Pancreas (tissue), 10 donors: ENCODE measurements around the gene IMMP2L. TPM values are rescaled to one million over a fixed set of nuclear protein-coding genes. Genes with fewer than 3 reads are reported as not detected.
A peak's percentile ranks its signal among the peaks of the same experiment; 100 is the strongest.

ENCODE experiments used
- ATAC-seq, 4 donors: fragments of 200-7000 bp; cut with Tn5 transposase; one replicate each; pipeline versions ENCODE4 v1.8.0 to v1.9.1; 2020; ENCODE audit warnings: mild to moderate bottlenecking in 4 of 4, moderate library complexity in 4 of 4
- DNase-seq, 6 donors: peaks; one replicate each; pipeline ENCODE4 v3.0.0-alpha.2; 2020
- FAIRE-seq: peaks from 2 replicates; lab custom pipeline; 2012; peaks lifted over from hg19 to GRCh38; lab: Jason Lieb, UNC
- H3K27ac ChIP-seq, 4 donors: fragments of 200-600 bp; sonication (generic); 1 replicate in 3 of 4; 2 replicates in 1 of 4; pipeline versions ENCODE4 v1.5.0 to v1.8.0; 2020
- H3K27me3 ChIP-seq, 4 donors: fragments of 200-600 bp; one replicate each; pipeline ENCODE4 v1.8.0; 2021
- H3K36me3 ChIP-seq, 3 donors: fragments of 200-600 bp; sonication (generic) in 1 of 3; one replicate each; pipeline versions ENCODE4 v1.5.0 to v1.8.0; 2020 to 2021
- H3K4me1 ChIP-seq, 3 donors: fragments of 200-600 bp; one replicate each; pipeline ENCODE4 v1.8.0; 2021
- H3K4me3 ChIP-seq, 4 donors: fragments of 200-600 bp; sonication (generic) in 2 of 4; one replicate each; pipeline versions ENCODE4 v1.5.0 to v1.8.0; 2020 to 2021
- H3K9me3 ChIP-seq, 4 donors: fragments of 200-600 bp; one replicate each; pipeline ENCODE4 v1.8.0; 2021
- WGBS, 2 donors: extraction: QIAGEN DNeasy Blood & Tissue Kit; methylation state at CpG; one replicate each; pipeline ENCODE4 v1.1.7; 2013; 5-methylcytosine and 5-hydroxymethylcytosine counted together
- intact Hi-C, 3 donors: fragments of 100-400 bp; cut with DNase I; formaldehyde crosslinking; loops; one replicate each; pipeline versions ENCODE4 v1.11.1 to v1.14.2; 2022
- polyA plus RNA-seq, 2 donors: library from polyadenylated mRNA; stranded (reverse); fragments of 200-250 nt; gene quantifications; one replicate each; pipeline ENCODE4 v1.2.3, GENCODE V29; 2013
- total RNA-seq, 6 donors: library from RNA; stranded (reverse); fragmentation: NEBNext Ultra II Directional in 4 of 6; extraction: Animal tissue kit (Norgen Biotek cat#: 25700) in 4 of 6; gene quantifications; one replicate each; pipeline versions ENCODE4 v1.2.1 to v1.2.4, GENCODE V29; 2021 to 2023
- TF ChIP-seq, protein P1 (sequence below), 4 donors: fragments of 200-600 bp; sonication (generic) in 3 of 4; IDR thresholded peaks; one replicate each; pipeline versions ENCODE4 v1.5.0 to v1.8.0; 2021; ENCODE audit warnings: antibody characterized with exemption in 4 of 4
- donor health status: healthy with polysubstance abuse.
- donor health status: DM: no; HTN: no; CAD: no; lungs with moderate emphysema.
- donor health status: DM: no; HTN: no; CAD: no.
- donor health status: control.
- donor health status: control.
- donor health status: Bipolar disorder and iron deficiency.
- donor health status: DM: yes; HTN: yes; CAD: no.
- donor health status: DM: no; HTN: no; CAD: no.
- donor health status: DM: no; HTN: no; CAD: no.
- donor health status: DM: yes; HTN: yes; CAD: no.

Gene IMMP2L
- total and polyA plus RNA-seq, 8 donors = 7.3 to 30.0 (median 12.9) TPM

DNA sequence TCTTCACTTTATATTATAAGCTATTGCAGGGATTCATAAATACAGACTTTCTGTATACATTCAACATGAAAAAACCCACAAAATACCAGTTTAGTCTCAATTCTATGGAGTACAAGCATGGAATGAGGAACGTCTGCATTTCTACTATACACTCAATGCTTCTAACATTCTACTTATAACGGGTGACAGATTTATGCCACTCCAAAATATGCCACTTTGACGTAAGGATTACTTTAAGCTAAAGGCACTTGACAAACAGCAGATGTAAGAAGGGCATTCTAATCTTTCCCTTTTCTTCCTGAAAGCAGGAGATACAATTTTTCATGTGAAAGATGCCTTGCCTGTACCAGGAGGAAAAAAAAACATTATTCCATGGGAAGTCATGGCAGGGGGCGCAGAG lies 676.8 kb downstream of the IMMP2L start:
- H3K9me3 ChIP-seq = no peaks in the 10 kb centered on the region
- no peaks in the 10 kb centered on the region for H3K27me3 ChIP-seq
- TF ChIP-seq, protein P1, sequence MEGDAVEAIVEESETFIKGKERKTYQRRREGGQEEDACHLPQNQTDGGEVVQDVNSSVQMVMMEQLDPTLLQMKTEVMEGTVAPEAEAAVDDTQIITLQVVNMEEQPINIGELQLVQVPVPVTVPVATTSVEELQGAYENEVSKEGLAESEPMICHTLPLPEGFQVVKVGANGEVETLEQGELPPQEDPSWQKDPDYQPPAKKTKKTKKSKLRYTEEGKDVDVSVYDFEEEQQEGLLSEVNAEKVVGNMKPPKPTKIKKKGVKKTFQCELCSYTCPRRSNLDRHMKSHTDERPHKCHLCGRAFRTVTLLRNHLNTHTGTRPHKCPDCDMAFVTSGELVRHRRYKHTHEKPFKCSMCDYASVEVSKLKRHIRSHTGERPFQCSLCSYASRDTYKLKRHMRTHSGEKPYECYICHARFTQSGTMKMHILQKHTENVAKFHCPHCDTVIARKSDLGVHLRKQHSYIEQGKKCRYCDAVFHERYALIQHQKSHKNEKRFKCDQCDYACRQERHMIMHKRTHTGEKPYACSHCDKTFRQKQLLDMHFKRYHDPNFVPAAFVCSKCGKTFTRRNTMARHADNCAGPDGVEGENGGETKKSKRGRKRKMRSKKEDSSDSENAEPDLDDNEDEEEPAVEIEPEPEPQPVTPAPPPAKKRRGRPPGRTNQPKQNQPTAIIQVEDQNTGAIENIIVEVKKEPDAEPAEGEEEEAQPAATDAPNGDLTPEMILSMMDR (IDR thresholded peaks at IDR 0.05) = no peak
- H3K4me1 ChIP-seq = no peaks in the 10 kb centered on the region
- WGBS, 2 donors = 82 to 87% methylated on average over 4 of the region's 4 CpGs
- no peak for FAIRE-seq
- H3K27ac ChIP-seq = no peak overlapping the region
- intact Hi-C loops = no loop called here
- no peaks in the 10 kb centered on the region for H3K36me3 ChIP-seq
- no peak for DNase-seq
- ATAC-seq = no peak
- no peak overlapping the region for H3K4me3 ChIP-seq

DNA sequence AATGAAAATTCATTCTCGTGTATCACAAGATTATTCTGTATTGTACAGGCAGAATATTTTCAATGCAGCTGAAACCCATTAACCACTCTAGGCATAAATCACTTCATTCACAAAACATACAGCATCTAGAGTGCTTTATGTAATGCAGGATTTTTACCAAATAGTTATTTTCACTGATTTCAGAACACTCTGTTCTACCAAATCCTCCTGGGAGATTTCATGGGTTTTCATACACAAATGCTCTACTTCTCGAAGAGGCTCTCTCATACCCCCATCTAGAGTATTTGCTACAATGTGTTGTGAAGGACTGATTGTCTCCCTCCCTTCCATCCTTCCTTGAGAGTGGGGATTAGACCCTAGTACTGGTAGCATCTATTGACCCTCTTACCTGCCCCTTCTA lies 680.6 kb downstream of the IMMP2L start:
- WGBS, 2 donors = 88 to 100% methylated on average over 2 of the region's 2 CpGs
- Histone ChIP-seq H3K27ac (no peak overlapping the region), H3K9me3 (no peaks in the 10 kb centered on the region), H3K4me1 (no peaks in the 10 kb centered on the region), H3K36me3 (no peaks in the 10 kb centered on the region), H3K27me3 (no peaks in the 10 kb centered on the region), H3K4me3 (no peak overlapping the region)
- DNase-seq = no peak
- TF ChIP-seq, protein P1 (IDR thresholded peaks at IDR 0.05) = no peak
- intact Hi-C loops = no loop called here
- no peak for FAIRE-seq
- ATAC-seq = no peak

DNA sequence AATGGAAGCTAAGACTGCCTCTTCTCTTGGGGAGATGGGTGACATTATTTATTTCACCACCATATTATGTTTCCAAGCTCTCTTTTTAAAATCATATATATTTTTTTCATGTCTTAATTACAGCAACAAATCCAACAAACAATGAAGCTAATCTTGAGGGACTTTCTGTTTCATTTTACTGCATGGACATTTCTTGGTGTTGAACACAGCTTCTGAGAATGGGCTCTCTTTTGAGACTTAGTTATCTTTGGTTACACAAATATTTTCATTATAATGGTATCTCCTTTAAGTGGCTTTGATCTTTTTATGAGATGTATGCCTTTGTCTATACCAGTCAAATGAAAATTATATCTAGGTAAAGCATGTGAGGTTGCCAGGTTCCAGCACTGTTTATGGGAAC lies 681.3 kb downstream of the IMMP2L start:
- DNase-seq (no peak), FAIRE-seq (no peak), ATAC-seq (no peak)
- no peak overlapping the region for H3K4me3 ChIP-seq
- intact Hi-C loops = no loop called here
- H3K27ac ChIP-seq = no peak overlapping the region
- TF ChIP-seq, protein P1 (IDR thresholded peaks at IDR 0.05) = no peak
- no peaks in the 10 kb centered on the region for H3K27me3 ChIP-seq
- no peaks in the 10 kb centered on the region for H3K9me3 ChIP-seq
- no peaks in the 10 kb centered on the region for H3K36me3 ChIP-seq
- H3K4me1 ChIP-seq = no peaks in the 10 kb centered on the region

DNA sequence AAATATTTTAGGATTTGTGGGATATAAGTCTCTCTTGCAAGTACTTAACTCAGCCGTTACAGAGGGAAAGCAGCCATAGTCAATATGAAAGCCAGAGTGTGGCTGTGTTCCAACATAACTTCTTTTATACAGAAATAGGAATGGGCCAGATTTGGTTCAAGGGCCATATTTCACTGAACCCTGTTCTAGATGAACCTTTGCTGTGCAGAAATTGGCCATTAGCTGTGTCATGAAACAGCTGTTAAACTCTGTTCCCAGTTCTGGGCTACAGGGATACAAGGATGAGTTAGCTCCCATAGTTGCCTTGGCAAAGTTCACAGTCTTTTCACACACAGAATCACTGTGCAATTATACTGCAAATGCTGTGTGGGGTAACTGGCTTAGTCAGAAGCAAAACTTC lies 685.3 kb downstream of the IMMP2L start:
- WGBS, 2 donors = 46 to 49% methylated on average over 1 of the region's 1 CpG
- no peak for FAIRE-seq
- Histone ChIP-seq H3K4me3 (no peak overlapping the region), H3K9me3 (no peaks in the 10 kb centered on the region), H3K27ac (no peak overlapping the region), H3K4me1 (no peaks in the 10 kb centered on the region), H3K27me3 (no peaks in the 10 kb centered on the region), H3K36me3 (no peaks in the 10 kb centered on the region)
- peak in 1 of 4 donors; percentile 20 for ATAC-seq
- no peak for DNase-seq
- TF ChIP-seq, protein P1 (IDR thresholded peaks at IDR 0.05) = no peak
- intact Hi-C loops = no loop called here

DNA sequence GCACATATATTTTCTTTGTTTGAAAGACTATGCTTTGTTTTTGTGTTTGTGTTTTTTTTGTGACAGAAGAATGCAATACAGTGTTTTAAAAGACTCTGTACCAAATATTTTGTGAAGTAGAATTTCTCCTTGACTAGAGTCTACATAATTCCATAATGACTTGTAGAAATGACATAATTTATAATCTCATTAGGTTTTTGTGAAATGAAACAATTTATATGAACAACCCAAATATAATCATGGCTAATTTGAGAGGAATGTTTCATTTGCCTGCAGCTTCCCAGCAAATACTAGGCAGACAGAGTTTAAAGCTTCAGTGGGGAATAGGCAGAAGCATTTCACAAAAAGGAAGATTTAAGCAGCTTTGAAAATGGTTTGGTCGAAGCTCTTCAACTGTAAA lies 686.9 kb downstream of the IMMP2L start:
- TF ChIP-seq, protein P1 (IDR thresholded peaks at IDR 0.05) = no peak
- no peaks in the 10 kb centered on the region for H3K4me1 ChIP-seq
- H3K27me3 ChIP-seq = no peaks in the 10 kb centered on the region
- ATAC-seq = no peak
- H3K27ac ChIP-seq = no peak overlapping the region
- DNase-seq = no peak
- H3K36me3 ChIP-seq = no peaks in the 10 kb centered on the region
- WGBS, 2 donors = 91 to 92% methylated on average over 1 of the region's 1 CpG
- intact Hi-C loops = no loop called here
- H3K9me3 ChIP-seq = no peaks in the 10 kb centered on the region
- no peak overlapping the region for H3K4me3 ChIP-seq
- FAIRE-seq = no peak
